Skeletal muscle satellite cell (primary cell): Measurements from ENCODE around the gene TIGD2. TPM values are rescaled to one million over a fixed set of nuclear protein-coding genes. Genes with fewer than 3 reads are reported as not detected.

ENCODE experiments used
- small RNA-seq: library from RNA; depleted of rRNA; stranded (forward); fragments of <200 nt; gene quantifications from one replicate; pipeline ENCODE3, GENCODE V24; 2012

TIGD2 gene

Small RNA genes within 50 kb of the gene (small RNA-seq; reads per million reads assigned to genes)
- gene RNU6-907P = not detected
